ENCODE measurements around the gene SFRP2. TPM values are rescaled to one million over a fixed set of nuclear protein-coding genes. Genes with fewer than 3 reads are reported as not detected.

The SFRP2 gene
- total RNA-seq, 2 donors from 2014 or later = 11.9 to 12.5 TPM

- H3K4me1 ChIP-seq = no peaks in the 10 kb centered on the region
- H3K27me3 ChIP-seq = no peaks in the 10 kb centered on the region
- ATAC-seq (no peak), DNase-seq (no peak)
- H3K9me3 ChIP-seq = no peaks in the 10 kb centered on the region
- WGBS, 2 donors = 83% methylated on average over 3 of the region's 3 CpGs
- no peak for TF ChIP-seq CTCF (IDR thresholded peaks at IDR 0.05)
- TF ChIP-seq POLR2A (IDR thresholded peaks at IDR 0.05) = no peak
- H3K27ac ChIP-seq = no peak overlapping the region
- intact Hi-C loops (cut with DNase I) = no loop called here
- no peaks in the 10 kb centered on the region for H3K36me3 ChIP-seq (replicated peaks in 1 of 2; ENCODE audit: insufficient read depth in 1 of 2, low read depth in 2 of 2)
- no peak overlapping the region for H3K4me3 ChIP-seq
Observed at GRCh38 chr4:153776601-153777000, 12.3 kb downstream of the SFRP2 start.

GRCh38 chr4:153773236-153773690 lies 15.6 kb downstream of the SFRP2 start:
- TF ChIP-seq POLR2A (IDR thresholded peaks at IDR 0.05) (no peak), CTCF (IDR thresholded peaks at IDR 0.05) (no peak)
- intact Hi-C loops (cut with DNase I) = no loop called here

GRCh38 chr4:153771046-153771445 lies 17.8 kb downstream of the SFRP2 start:
- TF ChIP-seq CTCF (IDR thresholded peaks at IDR 0.05) (no peak), POLR2A (IDR thresholded peaks at IDR 0.05) (no peak)
- Histone ChIP-seq H3K36me3 (replicated peaks in 1 of 2; ENCODE audit: insufficient read depth in 1 of 2, low read depth in 2 of 2) (no peaks in the 10 kb centered on the region), H3K4me1 (no peaks in the 10 kb centered on the region), H3K9me3 (no peaks in the 10 kb centered on the region), H3K27ac (no peak overlapping the region), H3K27me3 (no peaks in the 10 kb centered on the region), H3K4me3 (no peak overlapping the region)
- intact Hi-C loops (cut with DNase I) = no loop called here
- ATAC-seq = no peak
- DNase-seq = no peak

More at GRCh38 chr4:153773236-153773690, 15.6 kb downstream of the SFRP2 start:
- no peak for DNase-seq
- no peaks in the 10 kb centered on the region for H3K4me1 ChIP-seq
- ATAC-seq = no peak
- WGBS, 2 donors = 82 to 85% methylated on average over 2 of the region's 2 CpGs
- H3K4me3 ChIP-seq = no peak overlapping the region
- H3K36me3 ChIP-seq (replicated peaks in 1 of 2; ENCODE audit: insufficient read depth in 1 of 2, low read depth in 2 of 2) = no peaks in the 10 kb centered on the region
- H3K27ac ChIP-seq = no peak overlapping the region
- H3K27me3 ChIP-seq = no peaks in the 10 kb centered on the region
- no peaks in the 10 kb centered on the region for H3K9me3 ChIP-seq

- 82 to 83% methylated on average over 6 of the region's 6 CpGs for WGBS, 2 donors
- Histone ChIP-seq H3K27me3 (no peaks in the 10 kb centered on the region), H3K4me3 (no peak overlapping the region), H3K9me3 (no peaks in the 10 kb centered on the region), H3K27ac (no peak overlapping the region), H3K4me1 (no peaks in the 10 kb centered on the region), H3K36me3 (replicated peaks in 1 of 2; ENCODE audit: insufficient read depth in 1 of 2, low read depth in 2 of 2) (no peaks in the 10 kb centered on the region)
- no peak for DNase-seq
- intact Hi-C loops (cut with DNase I) = no loop called here
- TF ChIP-seq CTCF (IDR thresholded peaks at IDR 0.05) (no peak), POLR2A (IDR thresholded peaks at IDR 0.05) (no peak)
- ATAC-seq = no peak
Observed at GRCh38 chr4:153766758-153767157, 22.1 kb downstream of the SFRP2 start.

GRCh38 chr4:153765894-153766293 lies 23.0 kb downstream of the SFRP2 start:
- ATAC-seq = no peak
- 76 to 83% methylated on average over 7 to 8 of the region's 8 CpGs for WGBS, 2 donors
- Histone ChIP-seq H3K27me3 (no peaks in the 10 kb centered on the region), H3K36me3 (replicated peaks in 1 of 2; ENCODE audit: insufficient read depth in 1 of 2, low read depth in 2 of 2) (no peaks in the 10 kb centered on the region), H3K27ac (no peak overlapping the region), H3K9me3 (no peaks in the 10 kb centered on the region), H3K4me3 (no peak overlapping the region), H3K4me1 (no peaks in the 10 kb centered on the region)
- DNase-seq = no peak
- TF ChIP-seq POLR2A (IDR thresholded peaks at IDR 0.05) (no peak), CTCF (IDR thresholded peaks at IDR 0.05) (no peak)
- intact Hi-C loops (cut with DNase I) = no loop called here

Measured in body of pancreas (tissue), 4 donors.